ENCODE data around the gene CEP170B. TPM values are rescaled to one million over a fixed set of nuclear protein-coding genes. Genes with fewer than 3 reads are reported as not detected.
A peak's percentile ranks its signal among the peaks of the same experiment; 100 is the strongest.

The CEP170B gene
- total and polyA plus RNA-seq, 2 donors from 2014 or later, result 8.1 to 42.4 TPM

DNA sequence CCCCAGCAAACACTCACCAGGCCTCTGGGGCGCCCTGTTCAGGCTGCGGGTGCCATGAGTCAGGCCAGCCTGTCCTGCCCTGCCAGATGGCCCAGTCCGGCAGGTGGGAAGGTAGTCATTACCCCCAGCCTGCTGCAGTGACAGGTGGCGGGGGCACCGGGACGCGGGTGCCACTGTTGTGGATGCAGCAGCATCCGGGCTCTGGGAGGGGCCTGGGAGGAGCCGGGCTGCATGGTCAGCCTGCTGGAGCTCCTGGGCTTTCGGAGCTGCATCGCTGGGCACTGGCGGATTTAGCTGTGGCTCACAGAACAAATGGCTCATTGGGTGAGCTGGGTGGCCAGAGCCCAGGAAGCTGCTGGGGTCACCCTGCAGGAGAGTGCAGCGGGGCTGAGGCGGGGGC is 13.5 kb downstream of the CEP170B start:
- FAIRE-seq, result no peak

DNA sequence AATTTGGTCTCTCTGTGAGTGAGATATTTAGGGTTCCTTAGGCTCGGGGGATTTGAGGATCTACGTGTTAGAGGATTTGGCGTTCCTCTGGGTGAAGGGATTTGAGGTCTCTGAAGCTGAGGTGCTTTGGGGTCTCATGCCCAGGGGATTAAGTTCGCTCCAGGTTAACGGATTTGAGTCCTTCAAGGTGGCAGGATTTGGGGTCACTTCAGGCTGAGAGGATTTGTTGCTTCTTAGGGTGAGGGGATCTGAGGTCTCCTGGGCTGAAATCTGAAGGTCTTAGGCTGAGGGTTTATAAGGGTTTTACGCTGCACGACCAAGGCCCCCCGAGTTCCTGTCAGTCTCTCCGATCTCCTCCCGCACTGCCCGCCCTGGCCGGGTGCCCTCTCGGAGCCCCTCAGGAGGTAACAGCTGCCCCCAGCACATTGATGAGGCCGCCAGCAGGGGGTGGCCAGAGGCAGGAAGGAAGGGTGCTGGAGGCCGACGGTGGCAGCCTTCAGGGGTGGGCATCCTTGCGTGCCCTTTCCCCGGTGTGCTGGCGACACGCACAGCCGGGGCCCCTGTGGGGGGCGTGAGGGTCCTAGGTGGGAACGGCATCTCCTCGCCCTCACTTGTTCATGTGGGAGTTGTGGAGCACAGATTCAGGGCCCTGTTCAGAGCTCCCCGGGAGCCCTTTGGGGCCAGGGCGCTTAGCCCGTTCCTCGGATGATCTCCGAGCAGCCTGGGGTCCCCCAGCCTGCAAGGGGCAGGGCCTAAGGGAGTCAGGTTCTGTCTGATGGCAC is 14.3 kb downstream of the CEP170B start:
- H3K9ac ChIP-seq (ENCODE audit: low read length in 3 of 3), result no peak overlapping the region
- intact Hi-C loops (cut with DNase I), result no loop called here
- H3K36me3 ChIP-seq (ENCODE audit: control insufficient read depth in 2 of 3, insufficient read depth in 3 of 3, low read length in 3 of 3), result peaks cover 2 to 8% (median 8%) of the 10 kb centered on the region in 3 donors
- no peak for FAIRE-seq
- no peaks in the 10 kb centered on the region for H3K4me1 ChIP-seq (ENCODE audit: control insufficient read depth in 2 of 3, insufficient read depth in 2 of 3, low read depth in 1 of 3, low read length in 3 of 3)
- TF ChIP-seq, protein P1, sequence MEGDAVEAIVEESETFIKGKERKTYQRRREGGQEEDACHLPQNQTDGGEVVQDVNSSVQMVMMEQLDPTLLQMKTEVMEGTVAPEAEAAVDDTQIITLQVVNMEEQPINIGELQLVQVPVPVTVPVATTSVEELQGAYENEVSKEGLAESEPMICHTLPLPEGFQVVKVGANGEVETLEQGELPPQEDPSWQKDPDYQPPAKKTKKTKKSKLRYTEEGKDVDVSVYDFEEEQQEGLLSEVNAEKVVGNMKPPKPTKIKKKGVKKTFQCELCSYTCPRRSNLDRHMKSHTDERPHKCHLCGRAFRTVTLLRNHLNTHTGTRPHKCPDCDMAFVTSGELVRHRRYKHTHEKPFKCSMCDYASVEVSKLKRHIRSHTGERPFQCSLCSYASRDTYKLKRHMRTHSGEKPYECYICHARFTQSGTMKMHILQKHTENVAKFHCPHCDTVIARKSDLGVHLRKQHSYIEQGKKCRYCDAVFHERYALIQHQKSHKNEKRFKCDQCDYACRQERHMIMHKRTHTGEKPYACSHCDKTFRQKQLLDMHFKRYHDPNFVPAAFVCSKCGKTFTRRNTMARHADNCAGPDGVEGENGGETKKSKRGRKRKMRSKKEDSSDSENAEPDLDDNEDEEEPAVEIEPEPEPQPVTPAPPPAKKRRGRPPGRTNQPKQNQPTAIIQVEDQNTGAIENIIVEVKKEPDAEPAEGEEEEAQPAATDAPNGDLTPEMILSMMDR (IDR thresholded peaks at IDR 0.05; ENCODE audit: borderline replicate concordance, extremely low read depth, insufficient read depth), result no peak
- H3K4me3 ChIP-seq (ENCODE audit: low read length in 3 of 3), result no peak overlapping the region
- H3K27ac ChIP-seq (ENCODE audit: low read depth in 2 of 2, low read length in 2 of 2), result no peak overlapping the region
- H3K9me3 ChIP-seq (ENCODE audit: control insufficient read depth in 2 of 3, insufficient read depth in 1 of 3, low read length in 3 of 3), result no peaks in the 10 kb centered on the region
- peak in 1 of 5 donors; percentile 53 for DNase-seq
- no peaks in the 10 kb centered on the region for H3K27me3 ChIP-seq (ENCODE audit: control insufficient read depth, insufficient read depth, low read length)

More for the DNA sequence above, 13.5 kb downstream of the CEP170B start:
- H3K9ac ChIP-seq (ENCODE audit: low read length in 3 of 3), result no peak overlapping the region
- H3K4me1 ChIP-seq (ENCODE audit: control insufficient read depth in 2 of 3, insufficient read depth in 2 of 3, low read depth in 1 of 3, low read length in 3 of 3), result no peaks in the 10 kb centered on the region
- H3K9me3 ChIP-seq (ENCODE audit: control insufficient read depth in 2 of 3, insufficient read depth in 1 of 3, low read length in 3 of 3), result no peaks in the 10 kb centered on the region
- no peak overlapping the region for H3K27ac ChIP-seq (ENCODE audit: low read depth in 2 of 2, low read length in 2 of 2)
- DNase-seq, result peak in 1 of 5 donors; percentile 54
- intact Hi-C loops (cut with DNase I), result no loop called here
- H3K36me3 ChIP-seq (ENCODE audit: control insufficient read depth in 2 of 3, insufficient read depth in 3 of 3, low read length in 3 of 3), result peaks cover 2 to 8% (median 8%) of the 10 kb centered on the region in 3 donors
- no peak overlapping the region for H3K4me3 ChIP-seq (ENCODE audit: low read length in 3 of 3)
- TF ChIP-seq, protein P1 (IDR thresholded peaks at IDR 0.05; ENCODE audit: borderline replicate concordance, extremely low read depth, insufficient read depth), result no peak
- no peaks in the 10 kb centered on the region for H3K27me3 ChIP-seq (ENCODE audit: control insufficient read depth, insufficient read depth, low read length)

DNA sequence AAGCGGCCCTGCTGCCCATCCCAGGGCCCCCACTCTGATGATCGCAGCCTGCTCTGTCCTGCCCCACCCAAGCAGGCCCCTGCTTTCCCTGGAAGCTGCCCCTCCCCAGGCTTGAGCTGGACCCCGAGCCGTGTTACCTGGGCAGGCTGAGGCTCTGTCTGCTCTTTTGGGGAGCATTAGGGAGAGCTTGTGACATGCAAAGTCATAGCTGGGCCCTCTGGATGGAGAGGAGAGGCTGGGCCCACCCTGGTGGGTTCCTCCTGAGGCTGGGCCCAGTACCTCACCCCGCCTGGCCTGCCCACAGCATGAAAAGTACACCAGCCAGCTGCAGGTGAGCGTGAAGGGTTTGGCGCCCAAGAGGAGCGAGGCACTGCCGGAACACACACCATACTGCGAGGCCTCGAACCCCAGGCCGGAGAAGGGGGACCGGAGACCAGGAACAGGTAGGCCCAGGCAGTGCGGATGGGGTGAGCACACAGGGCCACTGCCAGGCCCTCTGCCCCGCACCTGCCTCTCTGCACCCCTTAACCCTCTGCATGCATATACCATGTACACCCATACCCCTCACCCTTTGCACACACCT is 15.0 kb downstream of the CEP170B start:
- FAIRE-seq, result no peak
- Histone ChIP-seq H3K9ac (ENCODE audit: low read length in 3 of 3) (no peak overlapping the region), H3K27ac (ENCODE audit: low read depth in 2 of 2, low read length in 2 of 2) (no peak overlapping the region)

More for the DNA sequence above, 15.0 kb downstream of the CEP170B start:
- intact Hi-C loops (cut with DNase I), result no loop called here
- Histone ChIP-seq H3K27me3 (ENCODE audit: control insufficient read depth, insufficient read depth, low read length) (no peaks in the 10 kb centered on the region), H3K9me3 (ENCODE audit: control insufficient read depth in 2 of 3, insufficient read depth in 1 of 3, low read length in 3 of 3) (no peaks in the 10 kb centered on the region), H3K4me3 (ENCODE audit: low read length in 3 of 3) (no peak overlapping the region), H3K36me3 (ENCODE audit: control insufficient read depth in 2 of 3, insufficient read depth in 3 of 3, low read length in 3 of 3) (peaks cover 2 to 8% (median 8%) of the 10 kb centered on the region in 3 donors), H3K4me1 (ENCODE audit: control insufficient read depth in 2 of 3, insufficient read depth in 2 of 3, low read depth in 1 of 3, low read length in 3 of 3) (no peaks in the 10 kb centered on the region)
- peak in 1 of 5 donors; percentile 65 for DNase-seq
- TF ChIP-seq, protein P1 (IDR thresholded peaks at IDR 0.05; ENCODE audit: borderline replicate concordance, extremely low read depth, insufficient read depth), result no peak
